HFF-Myc (cell line): ENCODE measurements around the gene LARP6.
A peak's percentile ranks its signal among the peaks of the same experiment; 100 is the strongest.

Source experiments
- DNase-seq: peaks from one replicate; pipeline ENCODE4 v3.0.0-alpha.2; 2011; ENCODE audit warnings: low read depth; ENCODE audit errors: extremely low read depth
- H3K4me3 ChIP-seq: replicated peaks from 2 replicates; pipeline ENCODE4 v1.5.1; 2011; ENCODE audit warnings: low read depth, mild to moderate bottlenecking, control low read depth, low read length
- CTCF ChIP-seq: IDR thresholded peaks from 2 replicates; pipeline ENCODE4 v1.5.1; 2012; ENCODE audit warnings: mild to moderate bottlenecking, low read depth, low read length, control low read depth; ENCODE audit errors: missing control alignments

The LARP6 gene

GRCh38 chr15:70834999-70835398 lies 19.0 kb downstream of the LARP6 start:
- no peak for DNase-seq
- no peak for TF ChIP-seq CTCF
- no peak overlapping the region for H3K4me3 ChIP-seq

GRCh38 chr15:70833861-70834765 lies 19.8 kb downstream of the LARP6 start:
- TF ChIP-seq CTCF = no peak
- DNase-seq = peak; percentile 76
- H3K4me3 ChIP-seq = no peak overlapping the region

- TF ChIP-seq CTCF = no peak
- no peak overlapping the region for H3K4me3 ChIP-seq
Observed at GRCh38 chr15:70833422-70833821, 20.5 kb downstream of the LARP6 start.

GRCh38 chr15:70832176-70832575 lies 21.8 kb downstream of the LARP6 start:
- TF ChIP-seq CTCF = no peak
- H3K4me3 ChIP-seq = no peak overlapping the region

More at GRCh38 chr15:70833422-70833821, 20.5 kb downstream of the LARP6 start:
- DNase-seq = no peak

GRCh38 chr15:70831094-70831911 lies 22.7 kb downstream of the LARP6 start:
- TF ChIP-seq CTCF = no peak

More at GRCh38 chr15:70832176-70832575, 21.8 kb downstream of the LARP6 start:
- no peak for DNase-seq

GRCh38 chr15:70830615-70831014 lies 23.3 kb downstream of the LARP6 start:
- no peak for DNase-seq
- TF ChIP-seq CTCF = no peak

More at GRCh38 chr15:70831094-70831911, 22.7 kb downstream of the LARP6 start:
- no peak for DNase-seq
- no peak overlapping the region for H3K4me3 ChIP-seq

More at GRCh38 chr15:70830615-70831014, 23.3 kb downstream of the LARP6 start:
- no peak overlapping the region for H3K4me3 ChIP-seq
